K562 (cell line): ENCODE measurements around the gene PLEKHB1. TPM values are rescaled to one million over a fixed set of nuclear protein-coding genes. Genes with fewer than 3 reads are reported as not detected.

Experiments used
- ATAC-seq: fragments of 200-7000 bp; cut with Tn5 transposase; 3 replicates; pipeline ENCODE4 v1.9.1; 2020; ENCODE audit warnings: moderate library complexity
- BruUV-seq: library from RNA; stranded (reverse); fragments of 400-500 nt; replicated peaks from 2 replicates; lab custom pipeline; 2021; lab: Mats Ljungman, UMichigan
- CTCF ChIA-PET: fragments of 300-600 bp; formaldehyde crosslinking; extraction: SDS; loops from one replicate; lab custom pipeline; 2021; ENCODE audit warnings: low intra/inter-chr PET ratio; lab: Yijun Ruan, JAX
- POLR2A ChIA-PET: fragments of 300-600, 350-650 bp; sonication (Branson Sonifier 250); formaldehyde crosslinking; extraction: SDS; loops from one replicate; lab custom pipeline; 2021; ENCODE audit warnings: antibody characterized with exemption, inconsistent platforms; lab: Yijun Ruan, JAX
- DNase-seq, 4 experiments: peaks; one replicate each; pipeline versions ENCODE4 v3.0.0 to v3.0.0-alpha.2; 2011 to 2018; ENCODE audit warnings: low spot score in 3 of 4, mixed read lengths in 3 of 4; ENCODE audit errors: extremely low read depth in 1 of 4
- FAIRE-seq: peaks from 2 replicates; lab custom pipeline; 2011; peaks lifted over from hg19 to GRCh38; lab: Jason Lieb, UNC
- H2AFZ ChIP-seq: 2 replicates; pipeline ENCODE4 v1.6.0; 2011; ENCODE audit warnings: low read depth, low read length, control low read depth, inconsistent platforms
- H3K27ac ChIP-seq: fragments of 200-600 bp; 3 replicates; pipeline ENCODE4 v1.8.0; 2011; ENCODE audit warnings: low read depth, mild to moderate bottlenecking, control low read depth, inconsistent platforms, low read length, moderate library complexity, mixed read lengths; ENCODE audit errors: extremely low read depth
- H3K27me3 ChIP-seq, 2 experiments: fragments of 300-600 bp in 1 of 2; 2 replicates in 1 of 2; 3 replicates in 1 of 2; pipeline versions ENCODE4 v1.6.0 to v1.8.0; 2011; ENCODE audit warnings: inconsistent platforms in 2 of 2, low read length in 2 of 2, mild to moderate bottlenecking in 1 of 2, mixed read lengths in 1 of 2, moderate library complexity in 1 of 2; ENCODE audit not compliant: control insufficient read depth in 2 of 2, insufficient read depth in 2 of 2
- H3K36me3 ChIP-seq: fragments of 300-600 bp; 3 replicates; pipeline ENCODE4 v1.8.0; 2011; ENCODE audit warnings: mild to moderate bottlenecking, low read length, inconsistent platforms; ENCODE audit not compliant: control insufficient read depth, insufficient read depth
- H3K4me1 ChIP-seq, 2 experiments: fragments of 200-600 bp in 1 of 2; replicated peaks in 1 of 2; 2 replicates in 1 of 2; 3 replicates in 1 of 2; pipeline versions ENCODE4 v1.5.1 to v1.8.0; 2011; ENCODE audit warnings: inconsistent platforms in 2 of 2, low read length in 2 of 2, mild to moderate bottlenecking in 1 of 2, mixed read lengths in 1 of 2, moderate library complexity in 1 of 2; ENCODE audit not compliant: control insufficient read depth in 2 of 2, insufficient read depth in 2 of 2
- H3K4me2 ChIP-seq: 2 replicates; pipeline ENCODE4 v1.6.1; 2011; ENCODE audit warnings: low read length, control low read depth, inconsistent platforms, mixed read lengths; ENCODE audit not compliant: insufficient read depth
- H3K4me3 ChIP-seq: fragments of 200-600 bp; sonication (generic), shearing (Covaris generic); 2 replicates; pipeline ENCODE4 v1.5.1; 2016; ENCODE audit warnings: control low read depth, inconsistent platforms
- H3K79me2 ChIP-seq: fragments of 200-600 bp; 3 replicates; pipeline ENCODE4 v1.8.0; 2011; ENCODE audit warnings: low read length, inconsistent platforms; ENCODE audit not compliant: control insufficient read depth, insufficient read depth
- H3K9ac ChIP-seq, 2 experiments: 2 replicates each; pipeline versions ENCODE4 v1.6.0 to v1.6.1; 2011; ENCODE audit warnings: low read depth in 2 of 2, low read length in 2 of 2, control low read depth in 1 of 2, inconsistent platforms in 1 of 2, mild to moderate bottlenecking in 1 of 2, mixed read lengths in 1 of 2; ENCODE audit not compliant: insufficient read depth in 1 of 2
- H3K9me1 ChIP-seq: one replicate; pipeline ENCODE4 v1.6.0; 2011; ENCODE audit warnings: inconsistent platforms, mild to moderate bottlenecking, low read length, moderate library complexity; ENCODE audit not compliant: control insufficient read depth, insufficient read depth
- H3K9me3 ChIP-seq: replicated peaks from 2 replicates; pipeline ENCODE4 v1.5.1; 2011; ENCODE audit warnings: low read depth, low read length, inconsistent platforms; ENCODE audit not compliant: control insufficient read depth, insufficient read depth
- H4K20me1 ChIP-seq: replicated peaks from 2 replicates; pipeline ENCODE4 v1.6.1; 2011; ENCODE audit warnings: low read length, inconsistent platforms, mixed read lengths; ENCODE audit not compliant: control insufficient read depth, insufficient read depth
- BCL6 ChIP-seq: fragments of 250-450 bp; sonication (Bioruptor Pico); IDR thresholded peaks from 2 replicates; pipeline ENCODE4 v1.4.0; 2020
- BRF1 ChIP-seq: IDR thresholded peaks from 3 replicates; pipeline ENCODE4 v1.6.1; 2011; ENCODE audit warnings: borderline replicate concordance, mild to moderate bottlenecking; ENCODE audit not compliant: insufficient read length; ENCODE audit errors: extremely low read depth
- CREB5 ChIP-seq: fragments of 250-450 bp; sonication (Bioruptor Pico); IDR thresholded peaks from 2 replicates; pipeline ENCODE4 v1.5.0; 2020; ENCODE audit warnings: mild to moderate bottlenecking
- NR1H2 ChIP-seq: sonication (generic); formaldehyde crosslinking; IDR thresholded peaks from 2 replicates; pipeline ENCODE4 v1.4.0; 2020; ENCODE audit warnings: mild to moderate bottlenecking, missing genetic modification reagents
- NR2C1 ChIP-seq, 2 experiments: fragments of 450-650 bp; IDR thresholded peaks; 2 replicates each; pipeline ENCODE4 v1.6.1; 2017; ENCODE audit warnings: mild to moderate bottlenecking in 2 of 2, antibody characterized with exemption in 1 of 2, inconsistent platforms in 1 of 2, missing compliant biosample characterization in 1 of 2, missing genetic modification characterization in 1 of 2
- SREBF2 ChIP-seq: sonication (generic); formaldehyde crosslinking; IDR thresholded peaks from 2 replicates; pipeline ENCODE4 v1.4.0; 2020; ENCODE audit warnings: mild to moderate bottlenecking, missing genetic modification reagents
- TEAD4 ChIP-seq, 2 experiments: sonication (generic) in 1 of 2; formaldehyde crosslinking in 1 of 2; IDR thresholded peaks; 2 replicates each; pipeline versions ENCODE4 v1.6.1 to v1.8.0; 2012 to 2022; ENCODE audit warnings: borderline replicate concordance in 1 of 2, inconsistent platforms in 1 of 2, low read length in 1 of 2, mild to moderate bottlenecking in 1 of 2, missing genetic modification reagents in 1 of 2
- ZBTB8A ChIP-seq: fragments of 450-650 bp; IDR thresholded peaks from 2 replicates; pipeline ENCODE4 v1.6.1; 2018; ENCODE audit warnings: mild to moderate bottlenecking, moderate library complexity; ENCODE audit not compliant: partially characterized antibody
- ZNF316 ChIP-seq: fragments of 450-650 bp; IDR thresholded peaks from 2 replicates; pipeline ENCODE4 v1.6.1; 2016
- ZNF668 ChIP-seq: fragments of 250-450 bp; sonication (Bioruptor Pico); IDR thresholded peaks from 2 replicates; pipeline ENCODE4 v1.8.0; 2022; ENCODE audit warnings: mild to moderate bottlenecking, inconsistent platforms
- WGBS: fragments of 100-300 bp; shearing (Covaris generic); methylation state at CpG from one replicate; pipeline ENCODE4 v1.1.6; 2016; ENCODE audit warnings: low coverage, mixed read lengths; ENCODE audit not compliant: insufficient coverage; ENCODE audit errors: missing lambda C conversion rate; 5-methylcytosine and 5-hydroxymethylcytosine counted together
- in situ Hi-C: fragments of 300-500 bp; cut with MboI; formaldehyde crosslinking; loops from 4 replicates; pipeline ENCODE4 v1.15.0; 2018; ENCODE audit warnings: inconsistent platforms, mixed read lengths
- intact Hi-C: fragments of 100-400 bp; cut with micrococcal nuclease; formaldehyde crosslinking; loops from 2 replicates; pipeline ENCODE4 v1.14.2; 2022
- polyA plus RNA-seq, 8 experiments: library from polyadenylated mRNA; depleted of rRNA in 4 of 8; stranded (reverse) in 5 of 8; unstranded in 3 of 8; fragments of >200 nt; fragmentation: Nextera tagmentation in 2 of 8; fragmentation: Illumina TruSeq in 1 of 8; extraction: Ambion mirVana in 2 of 8; extraction: Trizol in 1 of 8; gene quantifications; 2 replicates each; pipeline versions ENCODE4 v1.2.1 to v1.2.3, GENCODE V29; 2011 to 2014; ENCODE audit warnings: inconsistent platforms in 1 of 8, missing spikeins in 1 of 8
- total RNA-seq, 7 experiments: library from RNA; depleted of rRNA in 6 of 7; stranded (reverse); fragments of >200 nt in 6 of 7; fragmentation: Illumina TruSeq in 2 of 7; extraction: Trizol in 2 of 7; gene quantifications; 2 replicates each; pipeline versions ENCODE4 v1.2.1 to v1.2.3, GENCODE V29; 2011 to 2021; ENCODE audit warnings: low replicate concordance in 1 of 7

The PLEKHB1 gene
- total and polyA plus RNA-seq, 9 of the 15 experiments (the other 6 are each of a cell fraction or from before 2014, with no cell fraction given): 0.07 to 0.62 (median 0.17) TPM; not detected in 2

GRCh38 chr11:73637012-73637411 is 9.4 kb upstream of the PLEKHB1 start (continued):
- no peak for TF ChIP-seq NR2C1 (IDR thresholded peaks at IDR 0.05)
- peak; percentile 24; the same call in 1 of the 2 replicates for TF ChIP-seq NR2C1 (tag; IDR thresholded peaks at IDR 0.05)
- peak; percentile 30; the same call in 1 of the 2 replicates for TF ChIP-seq TEAD4 (IDR thresholded peaks at IDR 0.05; ENCODE audit: low read length)
- no peak for TF ChIP-seq TEAD4 (CRISPR knock-in tag; IDR thresholded peaks at IDR 0.05; ENCODE audit: borderline replicate concordance)
- no peak for TF ChIP-seq CREB5 (CRISPR knock-in tag)

- ATAC-seq: no peak
- H4K20me1 ChIP-seq: no peaks in the 10 kb centered on the region; the same call in 1 of the 2 replicates
- WGBS: 9% methylated on average over 2 of the region's 2 CpGs
- H3K4me3 ChIP-seq: no peak overlapping the region
- no peak for TF ChIP-seq BCL6 (CRISPR knock-in tag)
- TF ChIP-seq ZNF316: no peak
- TF ChIP-seq BRF1: no peak
- TF ChIP-seq ZNF668 (CRISPR knock-in tag): no peak
- TF ChIP-seq ZBTB8A: no peak
- no peak for TF ChIP-seq NR1H2 (CRISPR knock-in tag)
- no peak for TF ChIP-seq SREBF2 (CRISPR knock-in tag)
- H2AFZ ChIP-seq: no peak overlapping the region
- H3K4me2 ChIP-seq: no peak overlapping the region
- H3K9me3 ChIP-seq: no peaks in the 10 kb centered on the region
- no peaks in the 10 kb centered on the region for H3K79me2 ChIP-seq
- BruUV-seq: no TSS peak
- ChIA-PET POLR2A (interaction anchor here (1.2 kb wide), 1 partner anchor 12 kb away, joined by 5 read pairs; no protein-coding TSS in a partner anchor), CTCF (no interaction called here)
- peaks cover 5 to 8% of the 10 kb centered on the region in 2 experiments; a peak in 4 of 5 replicates for H3K27me3 ChIP-seq
- no peak overlapping the region for H3K27ac ChIP-seq
- intact Hi-C loops (no loop called here), in situ Hi-C loops (no loop called here)
- H3K36me3 ChIP-seq: no peaks in the 10 kb centered on the region
- FAIRE-seq: no peak
- no peaks in the 10 kb centered on the region for H3K9me1 ChIP-seq
- H3K4me1 ChIP-seq: no peaks in the 10 kb centered on the region
- no peak for DNase-seq
- no peak overlapping the region for H3K9ac ChIP-seq
Measured at GRCh38 chr11:73640592-73640991, 5.8 kb upstream of the PLEKHB1 start.
